ENCODE data around the gene GABRA5. TPM values are rescaled to one million over a fixed set of nuclear protein-coding genes. Genes with fewer than 3 reads are reported as not detected.

GABRA5 gene
- polyA plus RNA-seq, 1 donor (not counting 4 experiments of a cell fraction or from before 2014, with no cell fraction given): 0.03 TPM

DNA sequence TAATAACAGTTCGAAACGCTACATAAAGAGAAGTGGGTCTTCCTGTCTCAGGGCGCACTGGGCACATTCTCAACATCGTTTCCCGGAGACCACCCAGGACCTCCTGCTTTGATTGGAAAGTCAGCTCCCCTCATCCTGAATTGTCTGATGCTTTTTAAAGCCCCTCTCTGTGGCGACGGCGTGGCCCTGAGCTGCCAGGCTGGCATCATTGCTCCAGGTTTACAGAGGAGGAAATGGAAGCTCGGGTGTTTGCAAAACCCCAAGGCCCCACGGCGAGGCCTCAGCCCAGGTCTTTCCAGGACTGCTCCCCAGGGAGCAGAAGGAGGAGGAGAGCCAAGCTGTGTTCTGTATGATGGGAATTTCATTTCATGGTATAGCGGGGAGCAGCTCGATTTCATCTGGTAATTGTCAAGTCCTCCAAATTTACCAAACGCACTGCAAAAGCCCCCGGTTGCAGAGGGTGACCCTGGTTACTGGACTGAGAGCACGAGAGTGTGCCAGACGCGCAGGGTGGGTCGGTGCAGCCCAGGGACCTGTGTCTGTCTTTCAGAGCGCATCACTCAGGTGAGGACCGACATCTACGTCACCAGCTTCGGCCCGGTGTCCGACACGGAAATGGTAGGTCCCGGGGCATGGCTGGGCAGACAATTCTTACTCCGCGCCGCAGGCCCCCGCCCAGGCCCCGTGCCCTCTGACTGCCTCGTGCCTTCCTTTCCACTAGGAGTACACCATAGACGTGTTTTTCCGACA lies 15.9 kb downstream of the GABRA5 start:
- H3K27ac ChIP-seq (ENCODE audit: control insufficient read depth, insufficient read depth, low read length): no peak overlapping the region
- FAIRE-seq: no peak
- H3K4me1 ChIP-seq (ENCODE audit: control insufficient read depth, extremely low read depth, insufficient read depth, low read length): no peaks in the 10 kb centered on the region
- no peaks in the 10 kb centered on the region for H3K9me3 ChIP-seq (ENCODE audit: control insufficient read depth, low read depth, low read length)
- H2AFZ ChIP-seq (ENCODE audit: control insufficient read depth, low read length): no peak overlapping the region
- no peaks in the 10 kb centered on the region for H3K9me1 ChIP-seq (ENCODE audit: control insufficient read depth, extremely low read depth, insufficient read depth, low read length)
- H3K4me2 ChIP-seq (ENCODE audit: control insufficient read depth, extremely low read depth, insufficient read depth, low read depth, low read length): no peak overlapping the region
- no peak overlapping the region for H3K9ac ChIP-seq (ENCODE audit: control insufficient read depth, extremely low read depth, insufficient read depth, low read length)
- dilution Hi-C loops (cut with MboI; ENCODE audit: extremely low pct_ligation_motif_present, low sequenced_read_pairs): no loop called here
- no peak for DNase-seq (ENCODE audit: low read depth, low spot score)
- H3K27me3 ChIP-seq (ENCODE audit: control insufficient read depth, extremely low read depth, insufficient read depth, low read length): no peaks in the 10 kb centered on the region
- no peaks in the 10 kb centered on the region for H4K20me1 ChIP-seq (ENCODE audit: control insufficient read depth, extremely low read depth, insufficient read depth, low read length)
- TF ChIP-seq, protein P1, sequence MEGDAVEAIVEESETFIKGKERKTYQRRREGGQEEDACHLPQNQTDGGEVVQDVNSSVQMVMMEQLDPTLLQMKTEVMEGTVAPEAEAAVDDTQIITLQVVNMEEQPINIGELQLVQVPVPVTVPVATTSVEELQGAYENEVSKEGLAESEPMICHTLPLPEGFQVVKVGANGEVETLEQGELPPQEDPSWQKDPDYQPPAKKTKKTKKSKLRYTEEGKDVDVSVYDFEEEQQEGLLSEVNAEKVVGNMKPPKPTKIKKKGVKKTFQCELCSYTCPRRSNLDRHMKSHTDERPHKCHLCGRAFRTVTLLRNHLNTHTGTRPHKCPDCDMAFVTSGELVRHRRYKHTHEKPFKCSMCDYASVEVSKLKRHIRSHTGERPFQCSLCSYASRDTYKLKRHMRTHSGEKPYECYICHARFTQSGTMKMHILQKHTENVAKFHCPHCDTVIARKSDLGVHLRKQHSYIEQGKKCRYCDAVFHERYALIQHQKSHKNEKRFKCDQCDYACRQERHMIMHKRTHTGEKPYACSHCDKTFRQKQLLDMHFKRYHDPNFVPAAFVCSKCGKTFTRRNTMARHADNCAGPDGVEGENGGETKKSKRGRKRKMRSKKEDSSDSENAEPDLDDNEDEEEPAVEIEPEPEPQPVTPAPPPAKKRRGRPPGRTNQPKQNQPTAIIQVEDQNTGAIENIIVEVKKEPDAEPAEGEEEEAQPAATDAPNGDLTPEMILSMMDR (optimal IDR thresholded peaks at IDR 0.05 in 1 of 3, IDR thresholded peaks at IDR 0.05 in 1 of 3, conservative IDR thresholded peaks at IDR 0.05 in 1 of 3; ENCODE audit: extremely low read depth in 1 of 3, insufficient read depth in 2 of 3, low read length in 3 of 3): no peak
- TF ChIP-seq EZH2 (IDR thresholded peaks at IDR 0.05; ENCODE audit: low read length): no peak
- H3K79me2 ChIP-seq (ENCODE audit: control insufficient read depth, insufficient read depth, low read length): no peaks in the 10 kb centered on the region
- H3K4me3 ChIP-seq (ENCODE audit: control insufficient read depth in 2 of 3, extremely low read depth in 1 of 3, insufficient read depth in 2 of 3, low read depth in 1 of 3, low read length in 3 of 3): no peak overlapping the region
- no peaks in the 10 kb centered on the region for H3K36me3 ChIP-seq (ENCODE audit: control insufficient read depth in 2 of 2, extremely low read depth in 1 of 2, insufficient read depth in 2 of 2, low read length in 2 of 2)

GRCh38 chr15:26883466-26883865 lies 16.6 kb downstream of the GABRA5 start:
- no peak overlapping the region for H3K27ac ChIP-seq (ENCODE audit: control insufficient read depth, insufficient read depth, low read length)
- no peaks in the 10 kb centered on the region for H3K9me3 ChIP-seq (ENCODE audit: control insufficient read depth, low read depth, low read length)
- no peaks in the 10 kb centered on the region for H4K20me1 ChIP-seq (ENCODE audit: control insufficient read depth, extremely low read depth, insufficient read depth, low read length)
- H3K4me2 ChIP-seq (ENCODE audit: control insufficient read depth, extremely low read depth, insufficient read depth, low read depth, low read length): no peak overlapping the region
- H3K9ac ChIP-seq (ENCODE audit: control insufficient read depth, extremely low read depth, insufficient read depth, low read length): no peak overlapping the region
- DNase-seq (ENCODE audit: low read depth, low spot score): no peak
- dilution Hi-C loops (cut with MboI; ENCODE audit: extremely low pct_ligation_motif_present, low sequenced_read_pairs): no loop called here
- FAIRE-seq: no peak
- no peak overlapping the region for H3K4me3 ChIP-seq (ENCODE audit: control insufficient read depth in 2 of 3, extremely low read depth in 1 of 3, insufficient read depth in 2 of 3, low read depth in 1 of 3, low read length in 3 of 3)
- no peaks in the 10 kb centered on the region for H3K9me1 ChIP-seq (ENCODE audit: control insufficient read depth, extremely low read depth, insufficient read depth, low read length)
- TF ChIP-seq, protein P1 (optimal IDR thresholded peaks at IDR 0.05 in 1 of 3, IDR thresholded peaks at IDR 0.05 in 1 of 3, conservative IDR thresholded peaks at IDR 0.05 in 1 of 3; ENCODE audit: extremely low read depth in 1 of 3, insufficient read depth in 2 of 3, low read length in 3 of 3): no peak
- TF ChIP-seq EZH2 (IDR thresholded peaks at IDR 0.05; ENCODE audit: low read length): no peak
- H3K36me3 ChIP-seq (ENCODE audit: control insufficient read depth in 2 of 2, extremely low read depth in 1 of 2, insufficient read depth in 2 of 2, low read length in 2 of 2): no peaks in the 10 kb centered on the region
- no peaks in the 10 kb centered on the region for H3K79me2 ChIP-seq (ENCODE audit: control insufficient read depth, insufficient read depth, low read length)
- H2AFZ ChIP-seq (ENCODE audit: control insufficient read depth, low read length): no peak overlapping the region
- no peaks in the 10 kb centered on the region for H3K27me3 ChIP-seq (ENCODE audit: control insufficient read depth, extremely low read depth, insufficient read depth, low read length)
- H3K4me1 ChIP-seq (ENCODE audit: control insufficient read depth, extremely low read depth, insufficient read depth, low read length): no peaks in the 10 kb centered on the region
